ENCODE measurements around the gene FAM120B.
"Not testable (repeated sequence)": the region's sequence is repeated elsewhere in the genome, so short reads cannot be mapped to it uniquely, and the experiment has no call there.

The FAM120B gene

DNA sequence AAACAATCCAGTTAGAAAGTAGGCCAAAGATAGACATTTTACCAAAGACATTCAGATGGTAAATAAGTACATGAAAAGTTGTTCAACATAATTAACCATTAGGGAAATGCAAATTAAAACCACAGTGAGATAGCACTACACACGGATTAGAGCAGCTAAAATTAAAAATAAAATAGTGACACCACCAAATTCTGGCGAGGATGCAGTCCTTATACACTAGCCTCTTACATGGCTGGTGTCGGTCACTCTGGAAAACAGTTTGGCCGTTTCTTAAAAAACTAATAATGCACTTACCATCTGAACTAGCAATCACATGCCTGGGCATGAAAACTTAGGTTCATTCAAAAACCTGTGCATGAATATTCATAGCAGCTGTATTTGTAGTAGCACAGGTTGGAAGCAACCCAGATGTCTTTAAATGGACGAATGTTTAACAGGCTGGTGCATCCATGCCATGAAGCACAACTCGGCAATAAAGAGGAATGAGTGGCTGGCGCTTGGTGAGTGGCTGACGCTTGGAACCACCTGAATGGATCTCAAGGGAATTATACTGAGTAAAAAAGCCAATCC is 77.0 kb downstream of the FAM120B start:
- no peak for DNase-seq (ENCODE audit: low read depth)

DNA sequence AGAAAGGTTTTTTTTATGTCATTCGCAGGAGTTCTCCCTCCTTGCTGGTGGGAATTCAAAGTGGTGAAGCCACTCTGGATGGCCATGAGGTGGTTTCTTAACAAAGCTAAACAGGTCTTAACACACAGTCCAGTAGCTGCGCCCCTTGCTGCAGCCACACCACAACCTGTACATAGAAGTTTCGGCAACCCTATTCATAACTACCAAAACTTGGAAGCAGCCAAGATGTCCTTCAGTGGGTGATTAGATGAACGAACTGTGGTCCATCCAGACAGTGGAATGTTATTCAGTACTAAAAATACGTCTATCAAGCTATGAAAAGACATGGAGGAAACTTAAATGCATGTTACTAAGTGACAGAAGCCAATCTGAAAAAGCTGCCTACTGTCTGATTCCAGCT is 78.9 kb downstream of the FAM120B start:
- no peak for DNase-seq (ENCODE audit: low read depth)

DNA sequence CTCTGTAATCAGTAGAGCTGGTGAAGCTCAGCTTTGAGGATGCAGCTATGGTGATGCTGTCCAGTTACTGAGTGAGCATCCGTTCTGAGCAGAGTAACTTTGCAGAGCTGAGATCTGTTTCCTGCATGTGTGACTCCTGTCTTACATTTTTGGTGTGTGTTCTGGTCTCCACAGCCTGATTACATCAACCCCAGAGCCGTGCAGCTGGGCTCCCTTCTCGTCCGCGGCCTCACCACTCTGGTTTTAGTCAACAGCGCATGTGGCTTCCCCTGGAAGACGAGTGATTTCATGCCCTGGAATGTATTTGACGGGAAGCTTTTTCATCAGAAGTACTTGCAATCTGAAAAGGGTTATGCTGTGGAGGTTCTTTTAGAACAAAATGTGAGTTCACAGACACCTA is 81.6 kb downstream of the FAM120B start:
- DNase-seq (ENCODE audit: low read depth) = no peak

DNA sequence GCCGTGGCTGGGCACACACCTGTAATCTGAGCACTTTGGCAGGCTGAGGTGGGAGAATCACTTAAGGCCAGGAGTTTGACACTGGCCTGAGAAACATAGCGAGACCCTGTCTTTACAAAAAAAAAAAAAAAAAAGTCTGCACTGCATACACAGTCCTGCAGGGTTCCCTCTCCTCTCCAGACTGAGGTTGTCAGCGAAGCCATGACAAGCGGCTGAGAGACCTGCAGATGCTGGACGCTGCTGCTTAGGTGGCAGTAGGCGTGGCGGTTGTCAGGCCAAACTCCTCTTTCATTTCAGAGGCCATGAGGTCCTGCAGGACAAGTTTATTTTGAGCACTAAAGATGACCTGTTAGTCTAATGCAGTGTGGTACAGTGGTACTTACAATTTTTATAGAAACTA is 86.5 kb downstream of the FAM120B start:
- DNase-seq (ENCODE audit: low read depth) = no peak

GRCh38 chr6:170393807-170394399 is 87.3 kb downstream of the FAM120B start:
- no peak for DNase-seq (ENCODE audit: low read depth)

GRCh38 chr6:170394980-170395379 is 88.4 kb downstream of the FAM120B start:
- no peak for DNase-seq (ENCODE audit: low read depth)

- DNase-seq (ENCODE audit: low read depth) = not testable (repeated sequence)
Measured at GRCh38 chr6:170398743-170399369, 92.3 kb downstream of the FAM120B start.

DNA sequence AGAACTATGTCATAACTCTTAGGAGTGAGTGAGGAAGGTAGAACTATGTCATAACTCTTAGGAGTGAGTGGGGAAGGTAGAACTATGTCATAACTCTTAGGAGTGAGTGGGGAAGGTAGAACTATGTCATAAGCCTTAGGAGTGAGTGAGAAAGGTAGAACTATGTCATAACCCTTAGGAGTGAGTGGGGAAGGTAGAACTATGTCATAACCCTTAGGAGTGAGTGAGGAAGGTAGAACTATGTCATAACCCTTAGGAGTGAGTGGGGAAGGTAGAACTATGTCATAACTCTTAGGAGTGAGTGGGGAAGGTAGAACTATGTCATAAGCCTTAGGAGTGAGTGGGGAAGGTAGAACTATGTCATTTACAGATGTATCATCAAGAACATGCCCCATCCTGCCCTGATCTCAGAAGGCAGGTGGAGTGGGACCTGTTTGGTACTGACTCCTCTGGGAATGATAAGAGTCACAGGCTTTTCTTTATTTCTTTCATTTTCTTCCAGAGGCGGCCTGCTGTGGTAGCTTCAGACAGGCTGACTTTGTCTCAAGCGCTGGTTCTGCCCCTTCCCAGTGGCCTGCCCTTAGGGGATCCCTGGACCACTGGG is 93.5 kb downstream of the FAM120B start:
- not testable (repeated sequence) for DNase-seq (ENCODE audit: low read depth)

- DNase-seq (ENCODE audit: low read depth) = no peak
Measured at GRCh38 chr6:170402318-170403040, 95.9 kb downstream of the FAM120B start.

DNA sequence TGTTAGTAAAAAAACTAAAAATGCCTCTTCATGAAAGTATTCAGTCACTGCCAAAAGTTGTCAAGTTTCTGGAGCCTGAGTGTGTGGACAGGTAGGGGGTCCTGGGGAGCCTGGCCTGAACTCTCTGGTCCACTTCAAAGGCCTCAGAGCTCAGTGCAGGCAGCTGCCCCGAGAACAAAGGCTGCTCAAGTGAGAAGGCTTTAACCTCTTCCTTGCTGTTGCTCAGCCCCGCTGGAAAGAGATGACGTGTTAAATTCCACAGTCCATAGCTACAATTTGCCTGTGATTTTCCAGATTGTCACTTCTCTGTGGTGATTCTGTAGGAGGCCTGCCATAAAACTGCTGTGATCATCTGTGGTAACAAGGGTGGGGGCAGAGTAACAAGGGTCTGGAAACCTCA is 96.9 kb downstream of the FAM120B start:
- DNase-seq (ENCODE audit: low read depth) = no peak

GRCh38 chr6:170404036-170404435 is 97.5 kb downstream of the FAM120B start:
- DNase-seq (ENCODE audit: low read depth) = no peak

- no peak for DNase-seq (ENCODE audit: low read depth)
Measured at GRCh38 chr6:170404697-170405096, 98.1 kb downstream of the FAM120B start.

DNA sequence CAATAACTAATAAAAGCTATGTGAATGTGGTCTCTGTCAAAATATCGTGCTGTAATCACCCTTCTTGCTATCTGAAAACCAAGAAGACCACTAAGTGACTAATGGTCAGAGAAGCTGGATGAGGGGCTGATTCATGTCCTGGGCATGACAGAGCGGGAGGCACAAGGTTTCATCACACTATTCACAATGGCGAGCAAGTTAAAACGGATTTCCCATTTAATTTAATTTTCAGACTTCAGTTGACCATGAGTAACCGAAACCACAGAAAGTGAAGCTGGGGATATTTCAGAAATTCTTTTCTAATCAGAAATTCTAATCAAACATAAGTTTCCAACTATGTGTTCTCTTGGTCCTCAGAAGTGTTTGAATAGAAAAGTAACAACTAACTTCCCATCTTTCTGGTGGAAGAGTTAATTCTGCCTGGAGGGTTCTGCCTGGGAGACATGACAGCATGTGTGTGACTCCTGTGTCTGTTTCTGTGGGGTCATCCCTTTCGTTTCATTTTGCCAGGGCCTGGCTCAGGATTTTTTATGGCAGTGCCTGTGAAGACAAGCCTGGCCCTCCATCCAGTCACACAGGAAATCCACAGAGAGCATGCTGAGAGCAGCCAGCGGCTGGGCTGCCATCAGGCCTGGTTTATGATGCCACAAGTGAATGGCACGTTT is 98.9 kb downstream of the FAM120B start:
- peak; percentile 86 for DNase-seq (ENCODE audit: low read depth)

- DNase-seq (ENCODE audit: low read depth) = no peak
Measured at GRCh38 chr6:170407200-170407599, 100.6 kb downstream of the FAM120B start.

- DNase-seq (ENCODE audit: low read depth) = no peak
Measured at GRCh38 chr6:170407932-170408331, 101.4 kb downstream of the FAM120B start.

GRCh38 chr6:170409746-170410145 is 103.2 kb downstream of the FAM120B start:
- not testable (repeated sequence) for DNase-seq (ENCODE audit: low read depth)

DNA sequence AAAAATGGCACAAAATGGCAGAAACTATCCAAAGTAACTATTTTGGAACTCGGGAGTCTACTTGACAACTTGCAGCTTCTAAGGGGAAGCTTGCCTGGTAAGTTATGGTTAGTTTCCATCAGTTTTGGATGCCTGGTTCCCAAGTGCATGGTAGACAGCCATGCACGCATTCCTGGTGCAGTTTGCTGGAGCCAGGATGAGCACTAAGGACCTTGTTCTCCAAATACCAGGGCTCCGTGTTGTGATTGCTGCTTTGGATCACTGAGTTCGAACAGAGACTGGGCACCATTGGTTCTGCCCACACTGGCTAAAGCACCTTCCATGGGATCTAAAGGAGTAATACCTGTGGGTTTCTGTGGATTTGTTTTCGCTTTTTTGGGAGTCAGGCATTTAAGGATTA is 103.7 kb downstream of the FAM120B start:
- no peak for DNase-seq (ENCODE audit: low read depth)

- no peak for DNase-seq (ENCODE audit: low read depth)
Measured at GRCh38 chr6:170415318-170415717, 108.8 kb downstream of the FAM120B start.

DNA sequence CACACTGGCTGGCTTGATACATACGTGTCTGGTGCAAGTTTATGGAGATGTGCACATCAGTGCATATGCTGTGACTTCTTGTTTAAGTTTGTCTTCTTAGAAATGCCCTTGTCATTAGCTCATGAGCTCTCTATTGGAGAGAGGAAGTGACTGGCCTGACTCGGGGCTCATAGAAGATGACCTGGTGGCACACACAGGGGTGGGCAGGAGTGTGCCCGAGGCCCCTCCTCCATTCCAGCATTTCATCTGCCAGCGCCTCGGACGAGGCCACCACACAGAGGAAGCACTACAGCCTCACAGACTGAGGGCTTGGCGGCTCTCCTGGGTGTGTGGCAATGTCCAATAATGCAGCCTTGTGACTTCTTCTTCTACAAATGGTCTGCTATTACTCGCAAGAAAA is 109.7 kb downstream of the FAM120B start:
- DNase-seq (ENCODE audit: low read depth) = no peak

GRCh38 chr6:170416959-170417606 is 110.5 kb downstream of the FAM120B start:
- no peak for DNase-seq (ENCODE audit: low read depth)

DNA sequence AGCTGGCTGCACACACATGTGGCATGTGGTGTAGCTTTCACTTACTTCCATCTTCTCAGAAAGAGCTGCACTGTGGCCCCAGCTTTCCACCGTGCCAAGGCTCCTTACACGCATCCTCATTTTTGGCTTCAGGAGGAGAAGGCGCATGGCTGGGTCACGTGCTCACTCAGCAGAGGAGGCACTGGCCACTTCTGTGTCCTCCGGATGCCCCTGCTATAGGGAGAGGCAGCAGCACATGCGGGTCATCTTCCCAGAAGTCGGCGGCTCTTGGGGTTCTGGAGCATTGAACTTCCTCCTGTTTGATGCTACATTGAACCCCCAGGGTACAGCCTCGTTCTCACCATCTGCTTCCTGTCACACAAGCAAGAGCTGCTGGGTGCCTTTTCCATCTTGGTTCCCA is 111.3 kb downstream of the FAM120B start:
- no peak for DNase-seq (ENCODE audit: low read depth)

DNA sequence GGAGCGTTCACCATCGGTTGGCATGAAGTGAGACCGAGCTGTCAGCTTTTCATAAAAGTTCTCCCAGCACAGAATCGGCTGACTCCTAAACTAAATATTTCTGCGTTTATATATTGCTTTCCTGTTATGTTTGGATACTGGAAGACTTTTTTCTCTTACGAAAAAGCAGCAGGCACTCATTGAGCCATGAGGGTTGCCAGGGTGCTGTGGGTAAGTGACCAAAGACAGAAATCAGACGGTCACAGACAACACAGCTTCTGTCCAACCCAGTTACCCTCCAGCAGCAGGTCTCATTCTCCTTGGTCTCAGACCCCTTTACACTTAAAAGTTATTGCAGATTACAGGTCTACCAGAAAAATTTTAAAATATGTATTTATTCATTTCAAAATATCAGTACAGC is 113.7 kb downstream of the FAM120B start:
- no peak for DNase-seq (ENCODE audit: low read depth)
